Measurements from ENCODE around the gene XRCC1.

GRCh38 chr19:43503501-43504425, 71.6 kb downstream of the XRCC1 start:
- TF ChIP-seq CTCF (IDR thresholded peaks at IDR 0.05) = no peak
- TF ChIP-seq POLR2AphosphoS5 (IDR thresholded peaks at IDR 0.05) = peak in 2 of 3 donors; percentile 13 to 54
- TF ChIP-seq POLR2A (IDR thresholded peaks at IDR 0.05) = no peak

Measured in breast epithelium (tissue), 3 donors.